Measurements from ENCODE around the gene RGS6.

Gene RGS6

DNA sequence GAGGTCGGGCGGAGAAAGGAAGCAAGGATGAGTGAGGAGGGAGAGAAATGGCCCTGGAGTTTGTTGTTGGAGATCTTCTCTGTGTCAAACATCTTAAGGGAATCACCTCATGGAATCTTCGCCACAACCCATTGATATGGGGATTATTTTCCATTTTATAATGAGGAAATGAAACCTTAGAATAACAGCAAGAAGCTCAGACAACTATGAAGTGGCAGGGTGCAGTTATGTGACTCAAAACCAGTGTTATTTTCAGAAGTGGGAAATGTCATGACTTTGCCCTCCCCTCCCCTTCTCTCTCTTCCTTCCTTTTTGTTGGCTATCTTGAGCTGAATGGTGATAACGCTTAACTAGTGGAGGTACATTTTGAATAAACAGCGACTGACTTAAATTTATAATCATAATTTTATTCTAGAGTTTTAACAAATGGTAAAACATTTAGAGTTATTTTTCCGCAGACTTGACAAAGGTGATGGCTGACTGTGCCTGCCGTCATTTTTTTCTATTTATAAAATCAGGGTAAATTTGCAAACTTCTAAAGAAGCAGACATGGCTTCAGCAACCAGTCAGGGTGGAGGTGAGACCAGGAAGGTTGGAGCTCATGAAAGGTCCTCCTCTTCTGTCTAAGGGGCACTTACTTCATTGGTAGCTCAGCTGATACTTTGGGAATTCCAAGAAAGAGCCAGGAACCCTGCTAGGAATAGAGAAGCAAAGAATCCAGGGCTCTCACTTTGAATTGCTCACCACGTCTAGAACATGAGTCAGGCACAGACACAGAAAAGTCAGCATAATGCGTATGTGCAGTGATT, 232.4 kb downstream of the RGS6 start:
- no peak for DNase-seq (ENCODE audit: low read depth)

DNA sequence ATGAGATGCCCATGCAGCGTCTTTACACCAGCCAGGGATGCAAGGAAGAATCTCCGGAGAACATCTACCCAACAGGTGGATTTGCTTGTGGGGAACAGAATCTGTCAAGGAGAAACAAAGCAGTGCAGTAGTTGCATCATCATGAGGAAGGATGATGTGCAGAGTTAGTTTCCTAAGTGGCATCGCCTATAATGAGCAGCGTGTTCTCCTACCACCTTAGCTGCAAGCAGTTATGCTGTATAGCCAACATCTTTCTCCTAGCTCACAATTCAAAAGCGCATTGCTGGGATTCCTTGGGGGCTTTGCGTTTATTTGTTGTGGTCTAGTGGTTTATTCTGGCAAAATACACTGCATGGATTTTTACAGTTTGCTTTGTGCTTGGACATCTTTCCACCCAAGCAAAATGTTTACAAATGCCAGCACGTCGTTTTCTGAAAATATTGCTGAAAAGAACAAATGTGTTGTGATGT, 233.0 kb downstream of the RGS6 start:
- no peak for DNase-seq (ENCODE audit: low read depth)

DNA sequence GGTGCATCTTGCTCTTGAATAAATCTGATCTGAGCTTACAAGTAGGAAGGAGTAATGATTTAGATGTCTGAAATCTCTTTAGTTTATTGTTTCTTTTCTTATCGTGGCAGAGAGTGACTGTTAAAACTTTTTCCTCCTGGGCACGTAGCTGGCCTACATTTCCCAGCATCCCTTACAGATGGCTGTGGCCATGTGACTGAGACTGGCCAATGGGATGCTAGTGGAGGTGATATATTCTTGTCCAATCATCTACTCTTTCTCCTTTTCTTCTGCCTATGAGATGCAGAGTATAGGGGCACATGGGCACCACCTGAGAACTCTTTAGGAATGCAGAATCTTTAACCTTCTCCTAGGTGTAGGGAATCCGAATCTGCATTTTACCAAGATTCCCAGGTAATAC, 237.3 kb downstream of the RGS6 start:
- no peak for DNase-seq (ENCODE audit: low read depth)

DNA sequence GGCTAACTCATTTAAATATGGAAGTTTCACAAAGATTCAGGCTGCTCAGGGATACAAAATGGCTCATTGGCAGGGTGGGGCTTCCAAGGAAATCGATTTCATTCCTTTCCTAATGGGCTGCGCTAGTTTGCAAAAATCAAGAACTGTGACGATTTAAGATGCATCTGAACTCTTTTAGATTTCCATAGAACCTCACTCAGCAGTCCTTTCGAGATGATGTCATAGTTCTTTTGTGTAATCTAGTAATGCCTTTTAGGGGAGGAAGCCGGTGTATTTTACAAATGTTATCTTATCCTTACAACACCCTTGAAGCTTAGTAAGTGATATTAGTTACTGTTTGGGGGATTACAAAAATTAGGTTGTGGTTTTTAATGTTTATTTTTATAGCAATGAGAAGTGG, 239.8 kb downstream of the RGS6 start:
- DNase-seq (ENCODE audit: low read depth): no peak

DNA sequence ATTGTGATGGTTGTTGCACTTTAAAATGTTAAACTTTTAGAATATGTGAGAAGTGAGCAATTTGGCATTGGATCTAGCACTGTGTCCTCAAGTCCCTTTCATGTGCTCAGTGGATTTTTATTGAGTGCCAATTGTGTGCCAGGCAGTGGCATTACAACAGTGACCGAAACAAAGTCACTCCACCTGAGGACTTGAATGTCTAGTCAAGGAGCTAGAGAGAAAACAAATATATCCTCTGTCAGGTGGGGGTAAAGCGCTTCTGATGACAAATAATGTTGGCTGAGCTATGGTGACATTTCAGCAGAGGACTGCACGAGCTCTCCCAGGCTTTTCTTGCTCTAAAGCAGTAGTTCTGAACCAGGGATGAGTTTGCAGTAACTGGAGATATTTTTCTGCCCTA, 240.4 kb downstream of the RGS6 start:
- no peak for DNase-seq (ENCODE audit: low read depth)

DNA sequence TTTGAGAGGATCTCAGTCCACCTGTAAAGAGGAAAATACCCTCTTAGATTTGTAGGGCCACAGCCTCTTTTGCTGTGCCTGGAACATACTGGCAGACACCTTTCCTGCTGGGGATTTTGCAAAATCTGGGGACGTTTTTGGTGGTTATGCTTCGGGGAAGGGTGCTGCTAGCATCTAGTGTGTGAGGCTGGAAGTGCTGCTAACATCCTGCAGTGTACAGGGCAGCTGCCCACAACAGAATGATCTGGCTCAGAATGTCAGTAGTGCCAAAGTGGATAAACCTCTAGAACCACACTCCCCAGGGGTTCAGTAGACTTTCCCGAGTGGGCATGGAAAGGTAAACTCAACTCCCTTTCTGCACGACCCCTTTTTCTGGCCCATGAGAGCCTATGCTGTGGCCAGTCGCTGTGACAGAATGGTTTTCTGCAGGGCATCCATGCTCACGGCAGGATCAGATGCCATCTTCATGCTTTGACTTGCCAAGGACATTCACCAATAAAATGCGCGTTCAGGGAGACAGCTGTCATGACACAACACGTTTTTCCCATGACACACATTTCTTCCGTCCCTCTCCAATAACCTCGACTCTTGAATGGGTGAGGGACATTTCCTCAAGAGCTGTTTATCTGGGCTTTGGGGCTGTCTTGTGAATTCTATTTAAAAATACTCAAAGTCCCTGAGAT, 240.9 kb downstream of the RGS6 start:
- no peak for DNase-seq (ENCODE audit: low read depth)

DNA sequence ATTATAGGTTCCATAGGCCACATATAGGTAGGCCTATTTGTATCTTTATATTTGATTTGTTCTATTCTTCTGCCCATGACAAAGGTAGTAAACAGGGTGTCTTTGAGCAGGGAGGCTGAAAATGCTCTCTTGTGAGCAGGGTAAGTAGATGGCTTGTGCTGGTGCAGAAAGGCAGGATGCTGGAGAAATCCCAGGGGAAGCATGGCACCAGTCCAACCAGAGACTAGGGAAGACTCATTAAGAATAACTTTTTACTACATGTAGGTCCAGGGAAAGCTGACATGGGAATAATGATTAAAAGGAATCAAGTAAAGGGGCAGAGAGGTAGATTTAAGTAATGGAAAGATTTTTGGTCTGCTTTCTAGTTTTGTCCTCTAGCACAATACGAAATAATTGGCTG, 245.0 kb downstream of the RGS6 start:
- no peak for DNase-seq (ENCODE audit: low read depth)

DNA sequence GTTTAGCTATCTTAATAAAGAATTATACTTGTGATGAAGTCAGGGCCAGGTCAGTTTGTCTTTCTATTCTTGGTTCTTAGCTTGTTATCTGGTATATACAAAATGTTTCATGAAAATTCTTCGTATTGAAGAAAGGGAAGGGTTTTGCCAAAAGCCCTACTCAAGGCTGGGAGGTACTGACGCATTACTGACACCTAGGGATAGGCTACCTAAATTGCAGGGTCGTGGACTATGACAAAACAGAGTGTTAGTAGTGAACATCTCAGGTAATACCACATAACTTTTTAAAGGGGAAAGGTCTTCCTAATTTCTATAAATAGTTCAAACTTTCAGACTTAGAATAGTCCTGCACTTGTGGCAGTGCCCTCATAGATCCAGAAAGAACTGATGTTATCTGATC, 246.3 kb downstream of the RGS6 start:
- DNase-seq (ENCODE audit: low read depth): no peak

DNA sequence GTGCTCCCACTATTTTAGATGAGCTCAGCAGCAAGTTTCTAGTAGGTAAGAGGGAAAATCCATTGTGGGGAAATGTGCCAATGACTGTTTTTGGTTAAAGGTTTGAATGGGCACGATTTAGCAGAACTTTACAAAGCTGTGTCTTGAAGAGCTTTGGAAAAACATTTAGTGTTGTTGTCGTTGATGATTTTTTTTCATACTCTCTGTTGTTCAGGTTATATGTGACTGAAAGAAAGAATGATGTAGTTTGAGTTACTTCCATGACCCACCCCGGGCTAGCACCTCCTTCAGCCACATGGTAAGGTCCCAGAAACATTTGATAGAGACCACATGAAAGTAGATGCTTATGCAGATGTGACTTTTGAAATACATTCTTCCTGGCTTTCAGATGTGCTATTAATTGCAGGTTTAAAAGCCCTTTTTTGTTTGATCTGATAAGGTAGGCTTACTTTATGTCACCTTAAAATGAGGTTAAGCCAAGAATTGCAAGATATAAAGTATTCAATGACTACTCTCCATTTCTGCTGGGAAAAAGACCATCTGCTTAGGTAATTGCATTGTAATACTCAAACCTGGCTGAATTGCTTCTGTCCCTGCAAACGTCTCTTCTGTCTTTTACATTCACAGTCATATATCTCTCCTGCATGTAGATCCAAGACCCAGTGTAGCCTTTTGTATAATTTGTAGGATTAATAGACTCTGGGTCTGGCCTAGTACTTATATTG, 250.6 kb downstream of the RGS6 start:
- DNase-seq (ENCODE audit: low read depth): no peak

DNA sequence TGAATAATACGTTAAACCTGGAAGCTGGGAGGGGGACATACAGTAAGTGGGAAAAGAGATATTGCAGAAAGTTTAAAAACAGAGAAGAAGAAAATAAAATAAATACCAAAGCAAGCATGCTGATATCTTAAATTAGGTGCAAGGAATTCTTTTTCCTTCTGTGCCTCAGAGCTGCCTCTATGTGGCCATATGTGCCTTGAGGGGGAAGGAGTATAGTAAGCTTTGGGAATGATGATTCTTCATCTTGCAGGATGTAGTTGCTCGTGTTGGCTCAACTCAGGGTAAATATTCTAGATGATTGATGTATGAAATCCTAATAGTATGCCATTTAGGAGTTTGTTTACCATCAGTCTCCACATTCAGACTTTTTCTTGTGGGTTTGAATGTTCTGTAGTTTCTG, 251.4 kb downstream of the RGS6 start:
- DNase-seq (ENCODE audit: low read depth): no peak

DNA sequence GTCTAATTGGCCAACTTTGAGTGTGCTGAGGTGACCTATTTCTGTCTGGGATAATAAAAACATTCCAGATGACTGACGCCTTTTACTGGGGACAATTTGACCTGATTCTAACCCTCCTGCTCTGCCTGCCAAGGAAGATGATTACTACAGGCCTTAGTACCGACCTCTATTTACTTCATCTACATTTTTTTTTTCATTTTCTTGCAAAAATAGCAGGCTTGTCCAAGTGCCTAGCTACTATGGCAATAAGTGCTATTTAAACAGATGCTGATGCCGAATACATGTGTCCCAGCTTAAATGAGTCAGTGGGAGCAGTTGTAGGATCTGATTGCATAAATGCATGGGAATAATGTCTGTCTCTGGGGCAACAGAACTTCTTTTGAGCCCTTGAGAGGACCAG, 254.3 kb downstream of the RGS6 start:
- DNase-seq (ENCODE audit: low read depth): no peak

DNA sequence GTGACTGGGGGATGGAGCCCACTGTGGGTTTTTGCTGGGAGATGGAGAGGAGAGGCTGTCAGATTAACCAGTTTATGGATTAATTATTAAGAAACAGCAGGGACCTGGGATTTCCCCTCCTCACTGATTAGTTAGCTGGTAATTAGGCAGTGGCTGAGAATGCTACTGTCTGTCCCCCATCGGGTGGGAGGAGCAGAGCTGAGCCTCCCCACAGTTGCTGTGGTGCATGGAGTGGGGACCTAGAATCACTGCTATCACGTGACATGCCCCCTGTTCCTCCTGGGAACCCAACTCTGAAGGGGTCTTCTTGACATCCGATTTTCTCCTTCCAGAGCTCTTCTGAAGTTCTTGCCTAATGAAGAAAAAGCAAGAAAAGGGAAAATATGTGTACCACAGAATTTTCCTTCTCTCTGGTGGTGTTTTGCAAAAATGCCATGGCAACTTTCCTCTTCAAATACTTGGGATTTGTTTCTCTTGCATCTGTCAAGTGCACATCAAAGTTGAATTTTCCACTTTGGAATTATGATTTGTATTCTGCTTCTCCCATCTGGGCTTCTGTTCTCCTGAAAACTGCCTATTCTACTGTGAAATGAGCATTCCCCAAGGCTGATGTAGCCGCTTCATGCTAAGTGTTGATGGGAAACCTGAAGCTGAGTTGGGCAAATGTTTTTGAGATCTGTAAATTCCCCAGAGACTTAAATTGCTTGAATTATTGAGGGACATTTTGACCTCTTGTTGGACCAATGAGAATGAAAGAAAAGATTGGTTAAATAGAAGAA, 264.2 kb downstream of the RGS6 start:
- no peak for DNase-seq (ENCODE audit: low read depth)

DNA sequence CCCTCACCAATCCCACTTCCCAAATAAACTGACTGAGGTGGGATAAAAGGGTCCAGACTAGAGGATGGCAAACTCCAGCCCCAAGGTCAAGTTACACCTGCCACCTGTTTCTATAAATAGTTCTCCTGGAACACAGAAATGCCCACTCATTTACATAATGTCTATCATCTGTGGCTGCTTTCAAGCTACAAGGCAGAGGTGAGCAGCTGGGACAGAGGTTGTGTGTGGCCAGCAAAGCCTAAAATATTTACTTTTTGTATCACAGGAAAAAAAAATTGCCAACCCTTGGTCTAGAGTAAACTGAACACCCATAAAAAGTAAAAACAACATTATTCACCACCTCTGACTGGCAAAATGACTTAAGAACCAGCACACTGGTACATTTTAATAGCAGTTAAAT, 269.4 kb downstream of the RGS6 start:
- no peak for DNase-seq (ENCODE audit: low read depth)

DNA sequence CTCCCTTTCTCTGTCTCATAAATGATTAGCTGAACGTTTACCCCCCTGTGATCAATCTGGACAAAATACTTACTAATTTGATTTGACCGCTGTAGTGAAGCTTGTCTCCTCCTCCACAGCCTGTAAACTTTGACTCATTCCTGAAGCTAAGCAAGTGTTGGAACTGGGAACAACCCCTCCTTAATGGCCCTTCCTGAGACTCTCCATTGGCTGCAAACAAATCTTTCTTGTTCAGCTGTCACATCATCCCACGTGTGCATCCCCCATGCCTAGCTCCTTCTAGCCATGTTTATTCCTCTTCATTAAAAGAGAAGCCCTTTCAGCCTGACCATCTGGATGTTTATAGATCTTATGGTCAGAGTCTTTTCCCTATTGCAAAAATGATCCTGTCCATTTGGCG, 281.2 kb downstream of the RGS6 start:
- no peak for DNase-seq (ENCODE audit: low read depth)

DNA sequence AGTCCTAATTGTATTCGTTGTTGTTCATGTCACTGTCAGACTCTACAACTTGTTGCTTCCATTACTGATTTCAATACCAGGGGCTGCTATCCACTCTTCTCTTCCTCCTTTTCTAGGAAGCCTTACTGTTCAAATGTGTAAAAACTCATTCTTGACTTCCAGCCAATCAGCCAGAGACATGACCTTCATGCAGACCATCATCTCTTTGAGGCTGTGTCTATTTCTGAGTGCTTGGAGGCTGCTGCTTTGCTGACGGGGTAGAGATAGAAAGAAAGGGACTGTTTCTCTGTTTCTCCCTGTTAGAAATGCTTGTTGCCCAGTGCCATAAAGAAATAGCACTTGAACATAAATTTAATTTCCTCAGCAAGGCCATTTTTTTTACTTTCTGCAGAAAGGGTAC, 282.9 kb downstream of the RGS6 start:
- no peak for DNase-seq (ENCODE audit: low read depth)

DNA sequence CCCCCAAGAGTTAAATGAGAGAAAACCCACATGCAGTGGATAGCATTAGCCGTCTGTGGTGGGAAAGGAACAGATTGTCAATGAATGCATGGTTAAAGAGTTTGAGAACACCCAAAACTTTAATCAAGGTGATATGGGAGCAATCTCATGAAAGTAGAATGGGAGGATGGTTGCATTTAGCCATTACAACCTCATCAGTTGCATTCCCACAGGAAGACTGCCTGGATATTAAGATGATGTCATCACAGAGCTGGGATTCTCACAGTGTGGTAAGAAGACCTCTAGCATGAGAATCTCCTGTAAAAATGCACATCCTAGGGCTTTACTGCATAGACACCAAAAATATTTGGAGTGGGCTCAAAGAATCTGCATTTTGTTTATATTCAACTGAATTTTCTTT, 284.9 kb downstream of the RGS6 start:
- no peak for DNase-seq (ENCODE audit: low read depth)

DNA sequence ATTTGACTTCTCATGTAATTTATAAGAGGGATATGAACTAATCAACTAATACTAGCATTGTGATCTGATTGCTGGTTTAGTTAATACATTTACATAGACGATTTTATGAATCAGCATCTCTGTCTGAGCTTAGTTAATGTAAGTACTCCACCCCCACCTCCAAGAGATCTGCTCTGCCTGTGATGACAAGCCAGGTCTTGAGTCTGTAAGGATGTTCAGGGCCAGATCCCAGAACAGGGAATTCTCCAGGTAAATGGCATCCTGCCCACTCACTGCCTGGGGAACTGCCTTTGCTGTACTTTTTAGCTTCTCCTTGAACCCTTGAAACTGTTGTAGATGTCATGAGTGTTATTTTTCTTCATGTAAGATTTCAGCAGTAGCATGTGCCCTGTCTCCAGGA, 289.8 kb downstream of the RGS6 start:
- no peak for DNase-seq (ENCODE audit: low read depth)

DNA sequence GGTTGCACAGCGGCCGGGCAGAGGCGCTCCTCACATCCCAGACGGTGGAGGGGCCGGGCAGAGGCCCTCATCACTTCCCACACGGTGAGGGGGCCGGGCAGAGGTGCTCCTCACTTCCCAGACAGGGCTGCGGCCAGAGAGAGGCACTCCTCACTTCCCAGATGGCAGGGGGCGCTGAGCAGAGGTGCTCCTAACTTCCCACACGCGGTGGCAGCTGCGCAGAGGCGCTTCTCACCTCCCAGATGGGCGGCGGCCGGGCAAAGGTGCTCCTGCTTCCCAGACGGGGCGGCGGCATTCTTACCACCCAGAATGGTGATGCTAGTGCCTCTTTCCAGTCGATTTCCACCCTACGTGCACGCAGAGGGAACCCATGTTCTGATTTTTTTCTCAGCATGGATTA, 304.4 kb downstream of the RGS6 start:
- DNase-seq (ENCODE audit: low read depth): no peak

DNA sequence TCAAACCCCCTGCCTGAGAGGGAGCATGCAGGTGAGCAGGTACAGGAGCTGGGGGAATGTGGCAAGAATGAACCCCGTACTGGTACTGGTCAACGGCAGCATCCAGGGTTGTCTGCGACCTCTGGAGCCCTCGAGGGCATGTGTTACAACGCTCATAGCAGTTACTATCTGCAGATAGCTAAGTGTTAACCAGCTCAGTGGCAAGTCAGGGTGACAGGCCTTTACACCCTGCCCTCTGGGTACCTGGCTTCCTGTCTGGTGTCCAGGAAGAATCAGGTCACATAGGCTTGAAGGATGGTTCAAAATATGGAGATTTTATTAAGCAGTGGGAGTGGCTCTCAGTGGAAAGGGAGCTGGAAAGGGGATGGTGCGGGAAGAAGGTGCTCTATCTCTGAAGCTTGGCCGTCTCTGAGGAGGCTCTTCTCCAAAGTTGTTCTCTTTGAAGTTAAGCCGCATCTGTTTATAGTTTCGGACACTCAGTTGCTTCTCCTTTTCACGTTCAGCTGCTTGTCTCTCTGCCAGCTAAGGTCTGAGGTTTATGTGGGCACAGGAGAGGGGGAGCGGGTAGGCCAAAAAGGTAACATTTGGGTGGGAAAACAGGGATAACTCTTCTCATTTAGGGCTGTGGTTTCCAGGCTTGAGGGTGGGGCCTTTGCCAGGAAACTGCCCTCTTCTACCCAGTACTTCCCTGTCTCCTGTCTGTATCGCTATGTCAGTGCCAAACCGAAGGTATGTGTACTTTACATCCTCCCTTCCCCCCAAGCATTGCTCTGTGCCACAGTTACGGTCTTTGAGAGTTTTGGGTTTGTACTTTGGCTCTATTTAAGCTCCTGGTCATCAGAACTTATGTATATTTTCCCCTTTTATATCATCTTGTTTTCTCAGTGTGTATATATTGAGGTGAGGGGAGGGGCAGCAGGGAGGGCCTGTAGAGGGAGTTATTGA, 305.8 kb downstream of the RGS6 start:
- no peak for DNase-seq (ENCODE audit: low read depth)

DNA sequence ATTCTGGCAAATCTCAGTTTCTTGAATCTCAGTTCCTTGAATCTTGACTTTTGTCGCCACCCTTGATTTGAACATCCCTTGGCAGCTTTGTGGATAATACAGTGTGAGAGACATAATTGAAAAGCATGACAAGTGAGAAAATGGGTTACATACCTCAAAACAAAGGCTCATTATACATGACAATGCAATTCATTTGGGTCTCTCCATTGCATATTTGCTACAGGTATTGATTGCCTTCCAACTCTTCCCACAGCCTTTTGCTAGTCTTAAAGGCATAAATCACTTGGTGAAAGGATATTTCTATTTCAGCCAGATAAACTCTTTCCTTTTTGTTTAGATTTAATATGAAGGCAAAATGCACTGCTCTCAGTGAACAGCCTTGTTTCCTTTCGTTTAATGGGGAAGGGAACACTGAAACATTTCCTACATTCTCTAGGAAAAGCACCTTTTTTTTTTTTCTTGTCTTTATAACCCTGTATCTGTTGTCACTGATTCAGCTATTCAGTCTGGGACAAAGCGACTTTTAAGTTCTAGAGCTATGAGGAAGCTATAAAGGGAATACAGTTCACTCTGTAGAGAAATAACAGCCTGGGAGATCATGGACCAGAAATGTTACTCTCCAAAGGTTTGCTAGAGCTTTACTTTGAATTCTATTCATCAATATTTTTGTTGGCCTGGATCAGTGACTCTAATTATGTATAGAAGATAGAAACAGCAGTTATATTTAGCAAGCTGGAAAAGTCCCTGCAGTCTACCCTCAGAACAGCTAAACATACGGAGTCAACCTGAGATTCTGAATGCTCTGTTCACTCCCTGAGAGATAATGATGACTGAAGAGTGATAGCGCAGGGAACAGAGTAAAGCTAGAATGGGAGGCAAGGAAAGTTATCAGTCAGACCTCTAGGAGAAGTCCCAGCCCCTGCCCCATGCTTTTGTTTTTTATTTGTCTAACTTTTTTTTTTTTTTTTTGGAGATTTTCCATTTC, 311.4 kb downstream of the RGS6 start:
- DNase-seq (ENCODE audit: low read depth): no peak
